Lung (tissue), 12 donors: ENCODE results near the gene VPS39. TPM values are rescaled to one million over a fixed set of nuclear protein-coding genes. Genes with fewer than 3 reads are reported as not detected.

Source experiments
- ATAC-seq: fragments of 200-7000 bp; cut with Tn5 transposase; one replicate; pipeline ENCODE4 v1.9.1; 2020; ENCODE audit warnings: moderate number of reproducible peaks; ENCODE audit not compliant: insufficient read depth, low FRiP score
- DNase-seq, 3 donors: peaks; one replicate each; pipeline ENCODE4 v3.0.0-alpha.2; 2013 to 2017
- H3K27ac ChIP-seq, 2 donors: one replicate each; pipeline ENCODE4 v1.5.1; 2013; ENCODE audit warnings: mild to moderate bottlenecking in 2 of 2, moderate library complexity in 2 of 2, control low read depth in 1 of 2, inconsistent platforms in 1 of 2, low read depth in 1 of 2, low read length in 1 of 2
- H3K27me3 ChIP-seq, 3 donors: one replicate each; pipeline ENCODE4 v1.5.1; 2013; ENCODE audit warnings: low read length in 2 of 3; ENCODE audit not compliant: control insufficient read depth in 3 of 3, insufficient read depth in 3 of 3
- H3K36me3 ChIP-seq, 4 donors: one replicate each; pipeline ENCODE4 v1.5.1; 2013; ENCODE audit warnings: low read length in 4 of 4, mild to moderate bottlenecking in 1 of 4, moderate library complexity in 1 of 4; ENCODE audit not compliant: control insufficient read depth in 4 of 4, insufficient read depth in 4 of 4
- H3K4me1 ChIP-seq, 5 donors: one replicate each; pipeline ENCODE4 v1.5.1; 2013; ENCODE audit warnings: low read length in 5 of 5, mild to moderate bottlenecking in 2 of 5, moderate library complexity in 1 of 5; ENCODE audit not compliant: control insufficient read depth in 5 of 5, insufficient read depth in 5 of 5
- H3K4me3 ChIP-seq: one replicate; pipeline ENCODE4 v1.5.1; 2013; ENCODE audit warnings: mild to moderate bottlenecking, control low read depth, moderate library complexity
- H3K9ac ChIP-seq, 2 donors: one replicate each; pipeline ENCODE4 v1.5.1; 2013; ENCODE audit warnings: low read length in 2 of 2, control low read depth in 1 of 2; ENCODE audit not compliant: insufficient read depth in 1 of 2
- H3K9me3 ChIP-seq, 4 donors: one replicate each; pipeline ENCODE4 v1.5.1; 2013; ENCODE audit warnings: low read length in 3 of 4, mild to moderate bottlenecking in 1 of 4, moderate library complexity in 1 of 4; ENCODE audit not compliant: control insufficient read depth in 4 of 4, insufficient read depth in 3 of 4
- whole genome bisulfite sequencing, 2 donors: extraction: QIAGEN DNeasy Blood & Tissue Kit; methylation state at CpG; one replicate each; pipeline ENCODE4 v1.1.7; 2013; 5-methylcytosine and 5-hydroxymethylcytosine counted together
- polyA plus RNA-seq, 2 donors: library from polyadenylated mRNA; stranded (reverse); fragments of 200-250 nt; gene quantifications; one replicate each; pipeline ENCODE4 v1.2.1, GENCODE V29; 2013
- total RNA-seq, 2 donors: library from RNA; depleted of rRNA in 1 of 2; stranded (reverse); fragments of >200 nt in 1 of 2; gene quantifications; one replicate each; pipeline ENCODE4 v1.2.1, GENCODE V29; 2014 to 2021
- TF ChIP-seq, protein P1 (sequence below): IDR thresholded peaks from 2 replicates; pipeline ENCODE4 v1.5.1; 2012; ENCODE audit warnings: mild to moderate bottlenecking; ENCODE audit errors: control extremely low read depth, extremely low read depth
- donor health status: control.
- donor health status: control.
- donor health status: Bipolar disorder and iron deficiency.
- donor health status: healthy.
- donor health status: DM: yes; HTN: yes; CAD: no.

The VPS39 gene
- total and polyA plus RNA-seq, 4 donors = 29.4 to 99.1 (median 51.5) TPM

DNA sequence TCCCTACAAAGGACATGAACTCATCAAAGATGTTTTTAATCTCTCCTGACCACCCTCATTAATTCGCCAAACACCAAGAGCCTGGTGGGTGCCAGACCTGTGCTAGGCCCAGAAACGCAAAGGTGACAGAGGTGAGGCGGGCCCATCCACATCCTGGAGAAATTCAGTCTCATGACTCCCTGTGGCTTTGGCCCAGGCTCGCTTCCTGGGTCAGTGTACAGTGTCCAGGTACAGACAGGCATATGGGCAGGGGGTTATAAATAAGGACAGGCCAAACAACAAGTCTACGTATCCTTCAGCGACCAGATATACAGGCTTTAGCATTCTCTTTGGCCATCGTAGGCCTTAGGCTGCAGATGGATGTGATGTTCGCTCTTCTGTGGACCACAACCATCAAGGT, 50.7 kb downstream of the VPS39 start:
- no peak overlapping the region for H3K9ac ChIP-seq

DNA sequence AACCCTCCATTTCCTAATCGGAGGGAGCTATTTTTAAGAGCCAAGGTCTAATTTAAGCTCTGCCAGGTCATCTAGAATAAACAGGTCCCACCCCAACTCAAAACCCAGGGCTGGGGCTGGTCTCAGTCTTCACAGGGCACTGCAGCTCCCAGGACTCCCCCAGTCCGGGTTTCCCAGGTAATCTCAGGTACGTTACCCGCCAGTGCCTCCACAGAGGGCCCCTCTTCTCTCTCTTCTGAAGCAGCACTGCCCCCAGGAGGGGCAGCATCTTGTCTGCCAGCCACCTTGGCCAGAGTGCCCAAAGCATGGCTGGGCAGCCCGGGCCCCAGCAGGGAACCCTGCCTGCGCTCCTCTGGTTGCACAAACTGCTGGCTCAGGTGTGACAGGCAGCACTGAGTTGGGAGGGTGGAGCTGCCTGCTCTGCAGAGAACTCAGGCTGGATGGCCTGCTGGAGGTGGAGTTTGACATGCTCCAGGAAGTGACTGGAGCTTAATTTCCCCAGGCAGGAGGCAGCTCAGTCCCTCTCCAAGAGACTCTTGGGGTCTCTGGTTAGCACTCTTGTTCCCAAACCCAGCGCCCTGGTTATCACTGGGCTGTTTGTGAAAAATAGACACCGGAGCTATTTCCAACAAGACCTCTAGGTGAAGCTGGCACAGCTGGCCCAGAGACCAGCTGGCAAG, 51.7 kb downstream of the VPS39 start, which contains the start of gene PLA2G4F:
Gene PLA2G4F, minus strand, starts transcription at position 394 of the 680 bp plus-strand sequence. Its CDS starts 87 bp downstream, at position 307.
- Histone ChIP-seq H3K4me1 (peaks cover 0 to 19% (median 14%) of the 10 kb centered on the region in 5 donors), H3K9me3 (no peaks in the 10 kb centered on the region), H3K27ac (peak within 1 kb of the TSS; percentile 17 to 69), H3K4me3 (peak within 1 kb of the TSS; percentile 7), H3K27me3 (no peaks in the 10 kb centered on the region), H3K36me3 (peaks cover 7 to 21% (median 12%) of the 10 kb centered on the region in 4 donors), H3K9ac (no peak within 1 kb of the TSS)
- peak in 1 of 3 donors; percentile 56 for DNase-seq
- 63 to 80% methylated on average over 8 of the region's 8 CpGs for WGBS, 2 donors
- ATAC-seq = peak; percentile 51
- TF ChIP-seq, protein P1, sequence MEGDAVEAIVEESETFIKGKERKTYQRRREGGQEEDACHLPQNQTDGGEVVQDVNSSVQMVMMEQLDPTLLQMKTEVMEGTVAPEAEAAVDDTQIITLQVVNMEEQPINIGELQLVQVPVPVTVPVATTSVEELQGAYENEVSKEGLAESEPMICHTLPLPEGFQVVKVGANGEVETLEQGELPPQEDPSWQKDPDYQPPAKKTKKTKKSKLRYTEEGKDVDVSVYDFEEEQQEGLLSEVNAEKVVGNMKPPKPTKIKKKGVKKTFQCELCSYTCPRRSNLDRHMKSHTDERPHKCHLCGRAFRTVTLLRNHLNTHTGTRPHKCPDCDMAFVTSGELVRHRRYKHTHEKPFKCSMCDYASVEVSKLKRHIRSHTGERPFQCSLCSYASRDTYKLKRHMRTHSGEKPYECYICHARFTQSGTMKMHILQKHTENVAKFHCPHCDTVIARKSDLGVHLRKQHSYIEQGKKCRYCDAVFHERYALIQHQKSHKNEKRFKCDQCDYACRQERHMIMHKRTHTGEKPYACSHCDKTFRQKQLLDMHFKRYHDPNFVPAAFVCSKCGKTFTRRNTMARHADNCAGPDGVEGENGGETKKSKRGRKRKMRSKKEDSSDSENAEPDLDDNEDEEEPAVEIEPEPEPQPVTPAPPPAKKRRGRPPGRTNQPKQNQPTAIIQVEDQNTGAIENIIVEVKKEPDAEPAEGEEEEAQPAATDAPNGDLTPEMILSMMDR = no peak

More for the DNA sequence above, 50.7 kb downstream of the VPS39 start:
- TF ChIP-seq, protein P1 = no peak
- H3K4me3 ChIP-seq = no peak overlapping the region
- ATAC-seq (no peak), DNase-seq (no peak)
- 96 to 98% methylated on average over 8 of the region's 8 CpGs for WGBS, 2 donors
- peaks cover 13 to 31% (median 20%) of the 10 kb centered on the region in 4 donors for H3K36me3 ChIP-seq
- H3K9me3 ChIP-seq = no peaks in the 10 kb centered on the region
- H3K27me3 ChIP-seq = no peaks in the 10 kb centered on the region
- H3K4me1 ChIP-seq = peaks cover 0 to 13% (median 6%) of the 10 kb centered on the region in 5 donors
- no peak overlapping the region for H3K27ac ChIP-seq

DNA sequence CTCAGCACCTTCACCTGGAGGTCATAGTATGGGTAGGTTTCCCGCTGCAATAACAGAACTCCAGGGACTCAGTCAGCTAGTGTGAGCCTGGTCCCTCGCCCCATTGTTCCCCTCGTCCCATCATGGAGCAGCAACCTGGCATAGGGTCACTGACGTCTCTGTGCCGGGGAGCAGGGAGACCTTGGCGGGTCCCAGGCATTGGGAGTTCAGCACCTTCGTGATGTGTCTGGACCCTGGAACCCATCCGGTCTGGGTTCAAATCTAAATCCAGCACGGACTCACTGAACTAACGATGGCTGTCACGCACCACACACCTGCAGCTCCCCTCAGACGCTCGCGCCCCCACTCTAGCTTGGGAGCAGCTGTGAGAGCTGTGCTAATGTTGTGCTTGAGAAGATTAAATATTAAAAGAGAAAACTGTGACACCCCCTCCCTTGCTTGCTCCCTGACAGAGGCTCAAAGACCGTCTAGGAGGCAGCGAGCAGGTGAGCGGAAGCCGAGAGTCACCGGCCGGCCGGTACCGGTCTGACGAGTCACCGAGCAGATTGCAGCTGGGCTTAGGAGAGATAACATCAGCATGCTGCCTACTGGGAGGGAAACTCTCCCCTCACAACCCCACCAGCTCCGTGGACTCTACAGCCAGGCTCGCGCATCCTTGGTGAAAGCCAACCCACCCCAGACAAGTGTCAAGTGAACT, 52.4 kb downstream of the VPS39 start:
- ATAC-seq = no peak
- Histone ChIP-seq H3K4me1 (peaks cover 0 to 26% (median 14%) of the 10 kb centered on the region in 5 donors), H3K27ac (peak overlapping the region in 1 of 2 donors; percentile 69), H3K9me3 (no peaks in the 10 kb centered on the region), H3K9ac (no peak overlapping the region), H3K4me3 (peak overlapping the region; percentile 7), H3K27me3 (no peaks in the 10 kb centered on the region), H3K36me3 (peaks cover 5 to 18% (median 11%) of the 10 kb centered on the region in 4 donors)
- peak; percentile 40 to 77 (median 75) for DNase-seq
- WGBS, 2 donors = 64 to 70% methylated on average over 27 of the region's 27 CpGs
- TF ChIP-seq, protein P1 = no peak
